Endothelial cell of umbilical vein (primary cell): Measurements from ENCODE around the gene MT3. TPM values are rescaled to one million over a fixed set of nuclear protein-coding genes. Genes with fewer than 3 reads are reported as not detected.
"Not testable (repeated sequence)": the region's sequence is repeated elsewhere in the genome, so short reads cannot be mapped to it uniquely, and the experiment has no call there.

Experiments used
- BruUV-seq: library from RNA; stranded (reverse); fragments of 400-500 nt; replicated peaks from 2 replicates; lab custom pipeline; 2021; lab: Mats Ljungman, UMichigan
- CTCF ChIA-PET: fragments of 300-600, 350-600 bp; sonication (Branson Sonifier 250); formaldehyde crosslinking; loops from one replicate; lab custom pipeline; 2021; ENCODE audit warnings: antibody characterized with exemption, inconsistent platforms; lab: Charles Lee
- POLR2A ChIA-PET: fragments of 300-600, 350-600 bp; sonication (Branson Sonifier 250); formaldehyde crosslinking; loops from one replicate; lab custom pipeline; 2021; ENCODE audit warnings: antibody characterized with exemption, inconsistent platforms; lab: Charles Lee
- DNase-seq: peaks from one replicate; pipeline ENCODE4 v3.0.0-alpha.2; 2011; ENCODE audit warnings: low read depth, low spot score
- FAIRE-seq: peaks from 2 replicates; lab custom pipeline; 2011; peaks lifted over from hg19 to GRCh38; lab: Jason Lieb, UNC
- H2AFZ ChIP-seq: 2 replicates; pipeline ENCODE4 v1.6.0; 2012; ENCODE audit warnings: low read depth, low read length, control low read depth, inconsistent platforms
- H3K27ac ChIP-seq: 2 replicates; pipeline ENCODE4 v1.5.1; 2011; ENCODE audit warnings: low read depth, mild to moderate bottlenecking, control low read depth, low read length, moderate library complexity; ENCODE audit not compliant: insufficient read depth
- H3K27me3 ChIP-seq, 2 experiments: 2 replicates each; pipeline versions ENCODE4 v1.6.0 to v1.6.1; 2011; ENCODE audit warnings: low read length in 2 of 2, mixed read lengths in 1 of 2; ENCODE audit not compliant: control insufficient read depth in 2 of 2, insufficient read depth in 2 of 2
- H3K36me3 ChIP-seq, 2 experiments: 2 replicates in 1 of 2; 3 replicates in 1 of 2; pipeline ENCODE4 v1.5.1; 2011; ENCODE audit warnings: low read length in 2 of 2, mild to moderate bottlenecking in 1 of 2, moderate library complexity in 1 of 2; ENCODE audit not compliant: control insufficient read depth in 2 of 2, insufficient read depth in 2 of 2; ENCODE audit errors: extremely low read depth in 1 of 2
- H3K4me1 ChIP-seq: 3 replicates; pipeline ENCODE4 v1.5.1; 2011; ENCODE audit warnings: mild to moderate bottlenecking, low read length; ENCODE audit not compliant: control insufficient read depth, insufficient read depth; ENCODE audit errors: extremely low read depth
- H3K4me2 ChIP-seq: 2 replicates; pipeline ENCODE4 v1.6.1; 2011; ENCODE audit warnings: low read length, control low read depth, mixed read lengths; ENCODE audit not compliant: insufficient read depth
- H3K4me3 ChIP-seq, 3 experiments: fragments of 200-600 bp in 1 of 3; sonication (generic), shearing (Covaris generic) in 1 of 3; replicated peaks in 1 of 3; 2 replicates each; pipeline ENCODE4 v1.5.1; 2011 to 2016; ENCODE audit warnings: control low read depth in 3 of 3, low read length in 3 of 3, mild to moderate bottlenecking in 2 of 3, inconsistent platforms in 1 of 3, low read depth in 1 of 3, moderate library complexity in 1 of 3; ENCODE audit not compliant: insufficient read depth in 1 of 3
- H3K79me2 ChIP-seq: 2 replicates; pipeline ENCODE4 v1.6.0; 2012; ENCODE audit warnings: low read length, inconsistent platforms; ENCODE audit not compliant: control insufficient read depth, insufficient read depth
- H3K9ac ChIP-seq: replicated peaks from 2 replicates; pipeline ENCODE3; 2011; ENCODE audit warnings: low read length, control low read depth; ENCODE audit not compliant: insufficient read depth; ENCODE audit errors: extremely low read depth
- H3K9me1 ChIP-seq: replicated peaks from 3 replicates; pipeline ENCODE4 v1.6.0; 2011; ENCODE audit warnings: mild to moderate bottlenecking, low read length; ENCODE audit not compliant: control insufficient read depth, insufficient read depth; ENCODE audit errors: extremely low read depth
- H3K9me3 ChIP-seq: replicated peaks from 2 replicates; pipeline ENCODE4 v1.5.1; 2012; ENCODE audit warnings: low read length, inconsistent platforms; ENCODE audit not compliant: control insufficient read depth, insufficient read depth
- H4K20me1 ChIP-seq: replicated peaks from 2 replicates; pipeline ENCODE3; 2011; ENCODE audit warnings: mild to moderate bottlenecking, low read length; ENCODE audit not compliant: control insufficient read depth, insufficient read depth; ENCODE audit errors: extremely low read depth
- CTCF ChIP-seq, 2 donors: IDR thresholded peaks; 1 replicate in 1 of 2; 2 replicates in 1 of 2; pipeline ENCODE4 v1.5.1; 2011; ENCODE audit warnings: low read length in 2 of 2, mild to moderate bottlenecking in 2 of 2, moderate library complexity in 2 of 2, control low read depth in 1 of 2, inconsistent platforms in 1 of 2, low read depth in 1 of 2; ENCODE audit not compliant: insufficient read depth in 1 of 2; ENCODE audit errors: extremely low read depth in 1 of 2
- EZH2 ChIP-seq: IDR thresholded peaks from 2 replicates; pipeline ENCODE4 v1.6.1; 2012; ENCODE audit warnings: borderline replicate concordance, low read depth, mild to moderate bottlenecking, moderate library complexity, low read length, inconsistent platforms; ENCODE audit not compliant: severe bottlenecking
- FOS ChIP-seq: IDR thresholded peaks from 2 replicates; pipeline ENCODE4 v1.6.1; 2011; ENCODE audit warnings: mild to moderate bottlenecking, low read length, moderate library complexity, borderline replicate concordance; ENCODE audit not compliant: insufficient read depth
- GATA2 ChIP-seq: IDR thresholded peaks from 2 replicates; pipeline ENCODE4 v1.7.0; 2011; ENCODE audit warnings: low read depth, mild to moderate bottlenecking, moderate library complexity, mixed read lengths, low read length; ENCODE audit not compliant: insufficient read length, insufficient read depth
- JUN ChIP-seq: IDR thresholded peaks from 2 replicates; pipeline ENCODE4 v1.6.1; 2011; ENCODE audit warnings: borderline replicate concordance, low read depth; ENCODE audit not compliant: insufficient read length, insufficient read depth
- MYC ChIP-seq: IDR thresholded peaks from one replicate; pipeline ENCODE4 v1.6.1; 2011; ENCODE audit warnings: mild to moderate bottlenecking, low read depth, low read length
- POLR2A ChIP-seq: IDR thresholded peaks from 2 replicates; pipeline ENCODE4 v1.6.1; 2012; ENCODE audit warnings: low read depth, mild to moderate bottlenecking, control low read depth, low read length
- POLR2AphosphoS5 ChIP-seq: IDR thresholded peaks from 2 replicates; pipeline ENCODE4 v1.6.1; 2012; ENCODE audit warnings: low read depth, mild to moderate bottlenecking, control low read depth, low read length, moderate library complexity; ENCODE audit not compliant: insufficient read depth
- dilution Hi-C: fragments of 300-500 bp; cut with MboI; formaldehyde crosslinking; loops from one replicate; pipeline ENCODE4 v1.15.0; 2019; ENCODE audit warnings: low sequenced_read_pairs; ENCODE audit not compliant: extremely low pct_ligation_motif_present
- intact Hi-C: fragments of 100-400 bp; cut with micrococcal nuclease; formaldehyde crosslinking; loops from one replicate; pipeline ENCODE4 v1.10.0; 2022
- polyA plus RNA-seq, 4 experiments: library from polyadenylated mRNA; depleted of rRNA in 3 of 4; stranded (reverse) in 3 of 4; unstranded in 1 of 4; fragments of >200 nt; gene quantifications; 2 replicates each; pipeline versions ENCODE4 v1.2.1 to v1.2.3, GENCODE V29; 2011 to 2012; ENCODE audit warnings: missing spikeins in 1 of 4
- total RNA-seq: library from RNA; stranded (reverse); gene quantifications from 2 replicates; pipeline ENCODE4 v1.2.3, GENCODE V29; 2021
- TF ChIP-seq, protein P1 (sequence below): IDR thresholded peaks from 2 replicates; pipeline ENCODE4 v1.6.1; 2011; ENCODE audit not compliant: insufficient read depth, insufficient read length

MT3 gene
- total and polyA plus RNA-seq, 2 donors (not counting 3 experiments of a cell fraction or from before 2014, with no cell fraction given), result not detected

DNA sequence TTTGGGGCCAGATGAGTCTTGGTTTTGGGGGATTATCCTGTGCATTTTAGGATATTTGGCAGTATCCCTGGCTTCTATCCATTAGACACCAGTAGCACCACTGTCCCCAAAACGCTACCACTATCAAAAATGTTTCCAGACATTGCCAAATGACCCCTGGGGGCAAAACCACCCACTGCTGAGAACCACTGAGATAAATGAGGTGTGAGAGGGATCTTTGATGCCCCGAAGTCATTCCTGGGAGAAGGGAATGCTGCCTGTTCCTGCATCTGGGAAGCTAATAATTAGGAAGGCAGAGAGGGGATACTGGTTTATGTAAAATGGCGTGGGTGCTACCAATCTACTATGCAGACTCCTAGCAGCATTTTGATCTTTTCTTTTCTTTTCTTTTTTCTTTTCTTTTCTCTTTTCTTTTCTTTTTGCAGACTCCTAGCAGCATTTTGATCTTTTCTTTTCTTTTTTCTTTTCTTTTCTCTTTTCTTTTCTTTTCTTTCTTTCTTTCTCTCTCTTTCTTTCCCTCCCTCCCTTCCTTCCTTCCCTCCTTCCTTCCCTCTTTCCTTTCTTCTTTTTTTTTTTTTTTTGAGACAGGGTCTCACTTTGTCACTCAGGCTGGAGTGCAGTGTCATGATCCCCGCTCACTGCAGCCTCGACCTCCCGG lies 8.8 kb upstream of the MT3 start:
- H4K20me1 ChIP-seq, result no peaks in the 10 kb centered on the region
- dilution Hi-C loops, result no loop called here
- no peaks in the 10 kb centered on the region for H3K4me1 ChIP-seq
- peaks cover 3 to 8% of the 10 kb centered on the region in 2 experiments for H3K27me3 ChIP-seq
- DNase-seq (no peak), FAIRE-seq (no peak)
- H3K27ac ChIP-seq, result no peak overlapping the region
- no peaks in the 10 kb centered on the region for H3K36me3 ChIP-seq
- no peaks in the 10 kb centered on the region for H3K9me1 ChIP-seq
- POLR2A ChIA-PET, result no interaction called here
- no peak overlapping the region for H2AFZ ChIP-seq
- H3K4me3 ChIP-seq, result no peak overlapping the region
- intact Hi-C loops, result no loop called here
- no TSS peak for BruUV-seq
- TF ChIP-seq JUN (no peak), FOS (no peak), POLR2A (no peak), GATA2 (no peak), EZH2 (no peak), POLR2AphosphoS5 (no peak), MYC (no peak), CTCF (IDR thresholded peaks at IDR 0.05; ENCODE audit: extremely low read depth in 1 of 2, insufficient read depth in 1 of 2, low read depth in 1 of 2, low read length in 2 of 2) (no peak)
- TF ChIP-seq, protein P1, sequence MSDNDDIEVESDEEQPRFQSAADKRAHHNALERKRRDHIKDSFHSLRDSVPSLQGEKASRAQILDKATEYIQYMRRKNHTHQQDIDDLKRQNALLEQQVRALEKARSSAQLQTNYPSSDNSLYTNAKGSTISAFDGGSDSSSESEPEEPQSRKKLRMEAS, result no peak
- H3K9me3 ChIP-seq, result no peaks in the 10 kb centered on the region
- H3K9ac ChIP-seq, result no peak overlapping the region
- CTCF ChIA-PET, result interaction anchor here (1.5 kb wide), 1 partner anchor 121 kb away, joined by 6 read pairs; no protein-coding TSS in a partner anchor
- no peak overlapping the region for H3K4me2 ChIP-seq
- no peaks in the 10 kb centered on the region for H3K79me2 ChIP-seq

DNA sequence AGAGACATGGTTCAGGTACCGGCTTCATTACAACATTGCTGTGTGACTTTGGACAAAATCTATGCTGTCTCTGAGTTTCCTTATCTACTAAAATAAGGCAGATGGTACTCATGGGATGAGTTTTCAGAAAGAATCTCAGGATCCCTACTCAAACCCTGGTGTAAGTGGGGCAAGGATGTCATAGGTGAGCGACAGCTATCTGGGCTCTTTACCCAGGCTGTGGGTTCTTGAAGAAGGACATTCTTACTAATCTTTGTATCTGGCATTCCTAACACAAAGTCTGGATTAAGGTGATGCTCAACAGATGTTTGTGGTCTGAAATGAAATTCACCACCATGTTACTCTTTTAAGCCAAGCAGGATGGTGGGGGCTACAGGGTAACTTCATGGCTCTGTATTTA lies 6.4 kb upstream of the MT3 start:
- H2AFZ ChIP-seq, H3K79me2 ChIP-seq, H3K27ac ChIP-seq, H3K4me1 ChIP-seq, H3K9me3 ChIP-seq, dilution Hi-C loops, POLR2A ChIA-PET, H3K9me1 ChIP-seq, H3K4me2 ChIP-seq, FAIRE-seq, H3K36me3 ChIP-seq, H3K4me3 ChIP-seq, H3K9ac ChIP-seq, BruUV-seq, DNase-seq, H4K20me1 ChIP-seq, intact Hi-C loops: not testable (repeated sequence)
- CTCF ChIA-PET, result interaction anchor here (1.2 to 2.4 kb wide), 4 partner anchors 18 to 210 kb away, joined by 3 to 14 read pairs (median 8); no protein-coding TSS in a partner anchor
- peaks cover 3 to 15% of the 10 kb centered on the region in 2 experiments for H3K27me3 ChIP-seq
